ENCODE measurements around the gene UCN2. TPM values are rescaled to one million over a fixed set of nuclear protein-coding genes. Genes with fewer than 3 reads are reported as not detected.

Gene UCN2
- total and polyA plus RNA-seq, 2 of the 4 experiments (the other 2 are of a cell fraction) = 0.54 to 2.7 TPM

DNA sequence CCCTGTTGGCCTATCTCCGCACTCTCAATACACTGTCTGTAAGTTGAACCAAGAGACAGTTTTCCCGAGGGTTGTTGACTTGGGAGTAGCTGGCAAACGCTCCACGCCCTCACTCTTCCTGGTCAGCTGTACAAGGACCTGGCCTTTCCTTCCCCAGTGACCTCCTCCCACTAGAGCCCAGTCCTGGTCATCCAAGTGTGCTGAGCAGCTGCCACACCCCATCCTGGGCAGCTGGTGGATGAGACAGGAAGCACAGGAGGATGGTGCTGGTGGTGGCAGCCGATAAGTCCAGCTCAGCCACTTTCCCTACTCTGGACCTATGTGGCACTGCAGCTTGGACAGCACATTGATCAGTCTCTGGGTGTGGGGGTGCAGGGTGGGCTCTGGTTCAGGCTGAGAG, 26.8 kb downstream of the UCN2 start:
- H4K20me1 ChIP-seq (ENCODE audit: insufficient read depth, low read length) = no peaks in the 10 kb centered on the region; the same call in 1 of the 2 replicates

More for the DNA sequence above, 26.8 kb downstream of the UCN2 start:
- Histone ChIP-seq H2BK15ac (ENCODE audit: low read depth, low read length) (no peak overlapping the region), H2AK9ac (replicated peaks; ENCODE audit: low read depth, low read length, poor library complexity) (no peak overlapping the region), H3K27ac (ENCODE audit: insufficient read depth, low read length) (no peak overlapping the region), H3K79me1 (ENCODE audit: low read depth in 1 of 2, low read length in 2 of 2) (peaks cover 0 to 4% of the 10 kb centered on the region in 2 experiments; a peak in 2 of 4 replicates), H3K18ac (ENCODE audit: low read depth, low read length) (no peak overlapping the region), H2AK5ac (ENCODE audit: low read depth, low read length) (no peak overlapping the region), H3K4me3 (ENCODE audit: insufficient read depth, low read depth, low read length) (no peak overlapping the region), H3K4me1 (ENCODE audit: control insufficient read depth, insufficient read depth, low read length) (no peaks in the 10 kb centered on the region), H3K56ac (ENCODE audit: extremely low read depth, insufficient read depth, low read length) (no peak overlapping the region), H2BK20ac (ENCODE audit: low read depth, low read length) (no peak overlapping the region), H3K36me3 (ENCODE audit: control insufficient read depth, insufficient read depth, low read length) (peaks cover 49% of the 10 kb centered on the region), H3K4ac (ENCODE audit: low read depth, low read length) (no peak overlapping the region), H2BK5ac (ENCODE audit: low read depth, low read length, poor library complexity, severe bottlenecking) (no peak overlapping the region), H4K8ac (ENCODE audit: low read depth in 2 of 2, low read length in 2 of 2) (no peak overlapping the region), H4K5ac (ENCODE audit: low read depth, low read length) (no peak overlapping the region), H3K9me3 (ENCODE audit: control insufficient read depth, insufficient read depth, low read length) (no peaks in the 10 kb centered on the region), H2BK120ac (ENCODE audit: low read depth, low read length) (no peak overlapping the region), H3K14ac (replicated peaks; ENCODE audit: low read depth, low read length) (no peak overlapping the region), H3K9me1 (ENCODE audit: insufficient read depth, low read length) (peaks cover 5% of the 10 kb centered on the region; the same call in 1 of the 2 replicates), H4K91ac (ENCODE audit: insufficient read depth, low read depth, low read length) (no peak overlapping the region), H2AFZ (replicated peaks; ENCODE audit: low read length, poor library complexity) (no peak overlapping the region), H3K9ac (ENCODE audit: low read depth, low read length) (no peak overlapping the region), H3K4me2 (ENCODE audit: low read depth, low read length) (no peak overlapping the region), H3K23ac (ENCODE audit: low read depth, low read length) (no peak overlapping the region), H3K27me3 (ENCODE audit: control insufficient read depth, insufficient read depth, low read length) (no peaks in the 10 kb centered on the region)
- intact Hi-C loops (cut with micrococcal nuclease) = no loop called here
- POLR2A ChIA-PET (ENCODE audit: unreplicated experiment) = no interaction called here
- dilution Hi-C loops (cut with HindIII; ENCODE audit: low sequenced_read_pairs, unreplicated experiment) = no loop called here
- no TSS peak for BruUV-seq (replicated peaks)
- WGBS, 2 experiments (ENCODE audit: extremely low coverage in 2 of 2, insufficient read length in 1 of 2) = 100% methylated on average over 1 of the region's 5 CpGs; no CpG with 5 or more reads in 1 of the 2 experiments
- ATAC-seq (ENCODE audit: low read depth) (no peak), DNase-seq (no peak)
- in situ Hi-C loops (cut with MboI; ENCODE audit: low sequenced_read_pairs) = no loop called here
- CTCF ChIA-PET = no interaction called here
- TF ChIP-seq BHLHE40 (IDR thresholded peaks at IDR 0.05; ENCODE audit: low read depth, low read length) (no peak), MAZ (IDR thresholded peaks at IDR 0.05; ENCODE audit: borderline replicate concordance, low read depth, low read length) (no peak), POLR2A (IDR thresholded peaks at IDR 0.05; ENCODE audit: low read depth, low read length) (no peak), SMC3 (IDR thresholded peaks at IDR 0.05; ENCODE audit: low read depth, low read length) (no peak), CHD1 (IDR thresholded peaks at IDR 0.05; ENCODE audit: low read depth, low read length) (no peak), NFE2L2 (IDR thresholded peaks at IDR 0.05; ENCODE audit: low read depth, low read length) (no peak), MXI1 (IDR thresholded peaks at IDR 0.05; ENCODE audit: borderline replicate concordance, low read depth, low read length) (no peak)
- TF ChIP-seq, protein P1, sequence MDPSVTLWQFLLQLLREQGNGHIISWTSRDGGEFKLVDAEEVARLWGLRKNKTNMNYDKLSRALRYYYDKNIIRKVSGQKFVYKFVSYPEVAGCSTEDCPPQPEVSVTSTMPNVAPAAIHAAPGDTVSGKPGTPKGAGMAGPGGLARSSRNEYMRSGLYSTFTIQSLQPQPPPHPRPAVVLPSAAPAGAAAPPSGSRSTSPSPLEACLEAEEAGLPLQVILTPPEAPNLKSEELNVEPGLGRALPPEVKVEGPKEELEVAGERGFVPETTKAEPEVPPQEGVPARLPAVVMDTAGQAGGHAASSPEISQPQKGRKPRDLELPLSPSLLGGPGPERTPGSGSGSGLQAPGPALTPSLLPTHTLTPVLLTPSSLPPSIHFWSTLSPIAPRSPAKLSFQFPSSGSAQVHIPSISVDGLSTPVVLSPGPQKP (IDR thresholded peaks at IDR 0.05; ENCODE audit: borderline replicate concordance, low read depth, low read length) = no peak
- TF ChIP-seq, protein P2, sequence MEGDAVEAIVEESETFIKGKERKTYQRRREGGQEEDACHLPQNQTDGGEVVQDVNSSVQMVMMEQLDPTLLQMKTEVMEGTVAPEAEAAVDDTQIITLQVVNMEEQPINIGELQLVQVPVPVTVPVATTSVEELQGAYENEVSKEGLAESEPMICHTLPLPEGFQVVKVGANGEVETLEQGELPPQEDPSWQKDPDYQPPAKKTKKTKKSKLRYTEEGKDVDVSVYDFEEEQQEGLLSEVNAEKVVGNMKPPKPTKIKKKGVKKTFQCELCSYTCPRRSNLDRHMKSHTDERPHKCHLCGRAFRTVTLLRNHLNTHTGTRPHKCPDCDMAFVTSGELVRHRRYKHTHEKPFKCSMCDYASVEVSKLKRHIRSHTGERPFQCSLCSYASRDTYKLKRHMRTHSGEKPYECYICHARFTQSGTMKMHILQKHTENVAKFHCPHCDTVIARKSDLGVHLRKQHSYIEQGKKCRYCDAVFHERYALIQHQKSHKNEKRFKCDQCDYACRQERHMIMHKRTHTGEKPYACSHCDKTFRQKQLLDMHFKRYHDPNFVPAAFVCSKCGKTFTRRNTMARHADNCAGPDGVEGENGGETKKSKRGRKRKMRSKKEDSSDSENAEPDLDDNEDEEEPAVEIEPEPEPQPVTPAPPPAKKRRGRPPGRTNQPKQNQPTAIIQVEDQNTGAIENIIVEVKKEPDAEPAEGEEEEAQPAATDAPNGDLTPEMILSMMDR (conservative IDR thresholded peaks at IDR 0.05; ENCODE audit: low read depth, low read length) = no peak
